SK-N-SH (cell line): ENCODE measurements around the gene HTR3A. TPM values are rescaled to one million over a fixed set of nuclear protein-coding genes. Genes with fewer than 3 reads are reported as not detected.

Source experiments
- CTCF ChIA-PET: fragments of 300-600, 350-600 bp; formaldehyde crosslinking; extraction: SDS; loops from one replicate; lab custom pipeline; 2021; lab: Yijun Ruan, JAX
- POLR2A ChIA-PET: fragments of 350-600 bp; sonication (Branson Sonifier 250); formaldehyde crosslinking; extraction: SDS; loops from one replicate; lab custom pipeline; 2020; ENCODE audit warnings: antibody characterized with exemption, inconsistent platforms; lab: Yijun Ruan, JAX
- DNase-seq: peaks from one replicate; pipeline ENCODE4 v3.0.0; 2012
- H2AFZ ChIP-seq: fragments of 200-600 bp; sonication (generic); 2 replicates; pipeline ENCODE4 v1.8.1; 2016; ENCODE audit warnings: antibody characterized with exemption, mild to moderate bottlenecking, low read depth
- H3F3A ChIP-seq: fragments of 200-600 bp; sonication (generic); replicated peaks from 2 replicates; pipeline ENCODE3; 2016; ENCODE audit warnings: antibody characterized with exemption, mild to moderate bottlenecking; ENCODE audit not compliant: insufficient read depth
- H3K27ac ChIP-seq, 2 experiments: fragments of 200-500 bp in 1 of 2; fragments of 200-600 bp in 1 of 2; sonication (Bioruptor generic) in 1 of 2; sonication (generic), shearing (Covaris generic) in 1 of 2; 2 replicates each; pipeline versions ENCODE4 v1.5.1 to v1.6.1; 2014 to 2016; ENCODE audit warnings: low read depth in 2 of 2, inconsistent platforms in 1 of 2, low read length in 1 of 2, mild to moderate bottlenecking in 1 of 2, mixed read lengths in 1 of 2
- H3K27me3 ChIP-seq: fragments of 200-600 bp; sonication (generic), shearing (Covaris generic); 2 replicates; pipeline ENCODE4 v1.6.1; 2016; ENCODE audit warnings: mixed run types; ENCODE audit not compliant: insufficient read depth
- H3K36me3 ChIP-seq, 2 experiments: fragments of 200-500 bp in 1 of 2; fragments of 200-600 bp in 1 of 2; sonication (Bioruptor generic) in 1 of 2; sonication (generic) in 1 of 2; replicated peaks in 1 of 2; 2 replicates each; pipeline versions ENCODE3 to v1.5.1; 2014 to 2016; ENCODE audit warnings: low read length in 1 of 2, mild to moderate bottlenecking in 1 of 2; ENCODE audit not compliant: insufficient read depth in 2 of 2, control insufficient read depth in 1 of 2
- H3K4me1 ChIP-seq, 2 experiments: fragments of 200-500 bp in 1 of 2; fragments of 200-600 bp in 1 of 2; sonication (Bioruptor generic) in 1 of 2; sonication (generic), shearing (Covaris generic) in 1 of 2; 2 replicates each; pipeline versions ENCODE4 v1.5.1 to v1.6.1; 2014 to 2016; ENCODE audit warnings: low read depth in 1 of 2, low read length in 1 of 2, mixed run types in 1 of 2; ENCODE audit not compliant: insufficient read depth in 2 of 2, control insufficient read depth in 1 of 2
- H3K4me2 ChIP-seq: fragments of 200-600 bp; sonication (generic), shearing (Covaris generic); 2 replicates; pipeline ENCODE4 v1.6.1; 2017; ENCODE audit warnings: mixed run types
- H3K4me3 ChIP-seq, 2 experiments: fragments of 200-500 bp in 1 of 2; fragments of 200-600 bp in 1 of 2; sonication (Bioruptor generic) in 1 of 2; sonication (generic), shearing (Covaris generic) in 1 of 2; 2 replicates each; pipeline versions ENCODE4 v1.5.1 to v1.8.1; 2014 to 2016; ENCODE audit warnings: low read depth in 2 of 2, inconsistent platforms in 1 of 2, low read length in 1 of 2, mild to moderate bottlenecking in 1 of 2, mixed read lengths in 1 of 2, moderate library complexity in 1 of 2
- H3K79me2 ChIP-seq: fragments of 200-600 bp; sonication (generic); 2 replicates; pipeline ENCODE4 v1.8.1; 2017; ENCODE audit warnings: mild to moderate bottlenecking; ENCODE audit not compliant: insufficient read depth
- H3K9ac ChIP-seq: fragments of 200-600 bp; sonication (generic); 2 replicates; pipeline ENCODE4 v1.6.1; 2017; ENCODE audit warnings: mixed run types
- H3K9me2 ChIP-seq: fragments of 200-600 bp; sonication (generic); 2 replicates; pipeline ENCODE4 v1.6.1; 2017; ENCODE audit warnings: mixed run types
- H3K9me3 ChIP-seq: fragments of 200-600 bp; sonication (generic); 2 replicates; pipeline ENCODE4 v1.6.1; 2017; ENCODE audit warnings: mixed run types, mild to moderate bottlenecking, moderate library complexity
- H4K20me1 ChIP-seq: fragments of 200-600 bp; sonication (generic); 2 replicates; pipeline ENCODE4 v1.6.1; 2017; ENCODE audit warnings: mild to moderate bottlenecking, mixed run types; ENCODE audit not compliant: insufficient read depth
- CHD2 ChIP-seq: fragments of 150-350 bp; IDR thresholded peaks from 2 replicates; pipeline ENCODE4 v1.6.1; 2018; ENCODE audit warnings: low read length; ENCODE audit not compliant: partially characterized antibody
- FOXM1 ChIP-seq: IDR thresholded peaks from 2 replicates; pipeline ENCODE4 v1.4.0; 2012; ENCODE audit warnings: low read depth, mild to moderate bottlenecking
- GATA2 ChIP-seq: sonication (generic); formaldehyde crosslinking; IDR thresholded peaks from 2 replicates; pipeline ENCODE4 v1.5.0; 2020; ENCODE audit warnings: mild to moderate bottlenecking, missing genetic modification reagents
- MXI1 ChIP-seq: IDR thresholded peaks from 2 replicates; pipeline ENCODE4 v1.6.1; 2012; ENCODE audit warnings: mild to moderate bottlenecking, low read depth, low read length, improper control_type of control experiment
- NFIC ChIP-seq: IDR thresholded peaks from 2 replicates; pipeline ENCODE4 v1.4.0; 2012; ENCODE audit warnings: borderline replicate concordance
- POLR2AphosphoS5 ChIP-seq: IDR thresholded peaks from 2 replicates; pipeline ENCODE4 v1.6.1; 2012; ENCODE audit warnings: low read depth, low read length
- RAD21 ChIP-seq: IDR thresholded peaks from 2 replicates; pipeline ENCODE4 v1.6.1; 2012; ENCODE audit warnings: mild to moderate bottlenecking, low read length
- RXRA ChIP-seq: IDR thresholded peaks from 2 replicates; pipeline ENCODE4 v1.4.0; 2012; ENCODE audit warnings: low read depth, mild to moderate bottlenecking, borderline replicate concordance
- TAF1 ChIP-seq: IDR thresholded peaks from 2 replicates; pipeline ENCODE4 v1.6.1; 2012; ENCODE audit warnings: low read depth, mild to moderate bottlenecking, low read length, moderate library complexity, borderline replicate concordance
- WGBS: methylation state at CpG from one replicate; pipeline ENCODE4 v1.1.6; 2017; ENCODE audit warnings: low lambda C conversion rate; 5-methylcytosine and 5-hydroxymethylcytosine counted together
- polyA plus RNA-seq, 3 experiments: library from polyadenylated mRNA; depleted of rRNA; stranded (reverse); fragments of >200 nt; gene quantifications; 2 replicates each; pipeline ENCODE4 v1.2.3, GENCODE V29; 2012
- TF ChIP-seq, protein P1 (sequence below): IDR thresholded peaks from 2 replicates; pipeline ENCODE4 v1.4.0; 2012; ENCODE audit warnings: low read depth, borderline replicate concordance
- TF ChIP-seq, protein P2 (sequence below): IDR thresholded peaks from 2 replicates; pipeline ENCODE4 v1.6.1; 2012; ENCODE audit warnings: mild to moderate bottlenecking, low read depth, low read length, moderate library complexity
- TF ChIP-seq, protein P3 (sequence below): fragments of 200-600 bp; sonication (generic); IDR thresholded peaks from 2 replicates; pipeline ENCODE4 v1.6.1; 2017; ENCODE audit warnings: antibody characterized with exemption, mild to moderate bottlenecking, moderate library complexity
- TF ChIP-seq, protein P4 (sequence below): IDR thresholded peaks from 2 replicates; pipeline ENCODE4; 2012

Gene HTR3A
- polyA plus RNA-seq, 1 of the 3 experiments (the other 2 are of a cell fraction) = not detected

DNA sequence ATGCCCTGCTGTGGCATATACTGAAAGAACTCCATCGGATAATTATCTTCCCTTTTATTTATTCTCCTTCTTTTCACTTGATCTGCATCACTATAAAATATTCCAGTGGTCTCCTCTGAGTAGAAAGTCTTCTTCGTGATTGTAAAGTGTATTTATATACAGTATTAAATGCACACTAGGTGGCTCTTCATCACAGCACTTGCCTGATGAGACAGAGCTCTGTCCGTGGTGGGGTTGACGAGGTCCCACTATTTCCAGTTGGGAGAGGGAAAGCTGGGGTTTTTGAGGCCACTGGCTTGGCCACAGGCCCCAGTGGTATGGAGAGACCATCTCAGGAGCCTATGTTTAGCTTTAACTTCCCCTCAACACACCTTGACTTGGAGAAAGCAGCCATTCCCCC is 53.0 kb downstream of the HTR3A start:
- DNase-seq = no peak
- H3F3A ChIP-seq = no peaks in the 10 kb centered on the region
- peaks cover 5% of the 10 kb centered on the region; the same call in 1 of the 2 replicates for H3K27me3 ChIP-seq
- no peaks in the 10 kb centered on the region for H3K9me2 ChIP-seq
- no peaks in the 10 kb centered on the region for H3K4me1 ChIP-seq
- H3K36me3 ChIP-seq = no peaks in the 10 kb centered on the region
- no peak overlapping the region for H3K4me3 ChIP-seq
- TF ChIP-seq, protein P1, sequence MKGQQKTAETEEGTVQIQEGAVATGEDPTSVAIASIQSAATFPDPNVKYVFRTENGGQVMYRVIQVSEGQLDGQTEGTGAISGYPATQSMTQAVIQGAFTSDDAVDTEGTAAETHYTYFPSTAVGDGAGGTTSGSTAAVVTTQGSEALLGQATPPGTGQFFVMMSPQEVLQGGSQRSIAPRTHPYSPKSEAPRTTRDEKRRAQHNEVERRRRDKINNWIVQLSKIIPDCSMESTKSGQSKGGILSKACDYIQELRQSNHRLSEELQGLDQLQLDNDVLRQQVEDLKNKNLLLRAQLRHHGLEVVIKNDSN = no peak
- TF ChIP-seq, protein P2, sequence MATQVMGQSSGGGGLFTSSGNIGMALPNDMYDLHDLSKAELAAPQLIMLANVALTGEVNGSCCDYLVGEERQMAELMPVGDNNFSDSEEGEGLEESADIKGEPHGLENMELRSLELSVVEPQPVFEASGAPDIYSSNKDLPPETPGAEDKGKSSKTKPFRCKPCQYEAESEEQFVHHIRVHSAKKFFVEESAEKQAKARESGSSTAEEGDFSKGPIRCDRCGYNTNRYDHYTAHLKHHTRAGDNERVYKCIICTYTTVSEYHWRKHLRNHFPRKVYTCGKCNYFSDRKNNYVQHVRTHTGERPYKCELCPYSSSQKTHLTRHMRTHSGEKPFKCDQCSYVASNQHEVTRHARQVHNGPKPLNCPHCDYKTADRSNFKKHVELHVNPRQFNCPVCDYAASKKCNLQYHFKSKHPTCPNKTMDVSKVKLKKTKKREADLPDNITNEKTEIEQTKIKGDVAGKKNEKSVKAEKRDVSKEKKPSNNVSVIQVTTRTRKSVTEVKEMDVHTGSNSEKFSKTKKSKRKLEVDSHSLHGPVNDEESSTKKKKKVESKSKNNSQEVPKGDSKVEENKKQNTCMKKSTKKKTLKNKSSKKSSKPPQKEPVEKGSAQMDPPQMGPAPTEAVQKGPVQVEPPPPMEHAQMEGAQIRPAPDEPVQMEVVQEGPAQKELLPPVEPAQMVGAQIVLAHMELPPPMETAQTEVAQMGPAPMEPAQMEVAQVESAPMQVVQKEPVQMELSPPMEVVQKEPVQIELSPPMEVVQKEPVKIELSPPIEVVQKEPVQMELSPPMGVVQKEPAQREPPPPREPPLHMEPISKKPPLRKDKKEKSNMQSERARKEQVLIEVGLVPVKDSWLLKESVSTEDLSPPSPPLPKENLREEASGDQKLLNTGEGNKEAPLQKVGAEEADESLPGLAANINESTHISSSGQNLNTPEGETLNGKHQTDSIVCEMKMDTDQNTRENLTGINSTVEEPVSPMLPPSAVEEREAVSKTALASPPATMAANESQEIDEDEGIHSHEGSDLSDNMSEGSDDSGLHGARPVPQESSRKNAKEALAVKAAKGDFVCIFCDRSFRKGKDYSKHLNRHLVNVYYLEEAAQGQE = peak; percentile 52; the same call in 1 of the 2 replicates
- TF ChIP-seq, protein P3, sequence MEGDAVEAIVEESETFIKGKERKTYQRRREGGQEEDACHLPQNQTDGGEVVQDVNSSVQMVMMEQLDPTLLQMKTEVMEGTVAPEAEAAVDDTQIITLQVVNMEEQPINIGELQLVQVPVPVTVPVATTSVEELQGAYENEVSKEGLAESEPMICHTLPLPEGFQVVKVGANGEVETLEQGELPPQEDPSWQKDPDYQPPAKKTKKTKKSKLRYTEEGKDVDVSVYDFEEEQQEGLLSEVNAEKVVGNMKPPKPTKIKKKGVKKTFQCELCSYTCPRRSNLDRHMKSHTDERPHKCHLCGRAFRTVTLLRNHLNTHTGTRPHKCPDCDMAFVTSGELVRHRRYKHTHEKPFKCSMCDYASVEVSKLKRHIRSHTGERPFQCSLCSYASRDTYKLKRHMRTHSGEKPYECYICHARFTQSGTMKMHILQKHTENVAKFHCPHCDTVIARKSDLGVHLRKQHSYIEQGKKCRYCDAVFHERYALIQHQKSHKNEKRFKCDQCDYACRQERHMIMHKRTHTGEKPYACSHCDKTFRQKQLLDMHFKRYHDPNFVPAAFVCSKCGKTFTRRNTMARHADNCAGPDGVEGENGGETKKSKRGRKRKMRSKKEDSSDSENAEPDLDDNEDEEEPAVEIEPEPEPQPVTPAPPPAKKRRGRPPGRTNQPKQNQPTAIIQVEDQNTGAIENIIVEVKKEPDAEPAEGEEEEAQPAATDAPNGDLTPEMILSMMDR = peak; percentile 10; the same call in 1 of the 2 replicates
- WGBS = 13% methylated on average over 4 of the region's 4 CpGs
- no peaks in the 10 kb centered on the region for H3K9me3 ChIP-seq
- H3K4me2 ChIP-seq = no peak overlapping the region
- no peak overlapping the region for H3K9ac ChIP-seq
- no peaks in the 10 kb centered on the region for H4K20me1 ChIP-seq
- POLR2A ChIA-PET = no interaction called here
- H3K79me2 ChIP-seq = no peaks in the 10 kb centered on the region
- CTCF ChIA-PET = interaction anchor here (0.9 to 21.6 kb wide), 12 partner anchors 9 to 241 kb away, joined by 3 to 445 read pairs (median 3); no protein-coding TSS in a partner anchor
- H2AFZ ChIP-seq = no peak overlapping the region
- no peak overlapping the region for H3K27ac ChIP-seq

DNA sequence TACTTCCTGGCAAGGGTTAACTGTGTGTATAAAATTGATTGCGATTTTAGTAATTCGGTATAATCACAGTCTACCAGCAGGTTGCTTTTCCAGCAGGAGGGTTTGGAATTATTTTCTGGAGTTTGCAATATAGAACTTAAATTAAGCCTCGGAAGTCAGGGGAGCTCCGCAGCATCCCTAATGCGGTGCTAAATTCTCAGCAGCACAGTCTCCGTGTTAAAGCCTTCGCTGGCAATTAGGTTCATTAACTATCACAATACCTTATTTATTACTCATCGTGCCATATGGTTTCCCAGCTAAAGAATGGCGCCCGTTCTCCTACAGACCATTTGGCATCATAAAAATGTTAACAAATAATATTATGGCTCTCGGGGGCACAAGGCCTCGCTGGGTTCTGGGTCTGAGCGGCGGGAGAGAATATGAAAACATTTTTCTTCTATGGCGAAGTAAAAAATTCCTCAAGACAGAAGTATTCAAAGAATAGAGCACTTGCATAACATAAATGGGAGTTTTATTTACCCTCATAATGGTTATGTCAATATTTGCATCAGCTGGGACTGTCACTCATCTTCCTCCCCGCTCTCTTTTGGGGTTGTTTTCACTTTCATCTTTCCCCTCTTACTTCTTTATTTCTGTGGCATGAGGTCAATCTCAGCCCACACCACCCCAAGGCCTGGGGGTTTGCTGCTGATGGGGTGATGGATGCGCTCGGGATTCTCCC is 56.5 kb downstream of the HTR3A start:
- Histone ChIP-seq H3K27me3 (peaks cover 12% of the 10 kb centered on the region; the same call in 1 of the 2 replicates), H3K9me3 (no peaks in the 10 kb centered on the region), H3K36me3 (no peaks in the 10 kb centered on the region), H3K79me2 (no peaks in the 10 kb centered on the region), H3K4me2 (no peak overlapping the region), H3F3A (no peaks in the 10 kb centered on the region), H4K20me1 (no peaks in the 10 kb centered on the region), H3K9ac (no peak overlapping the region), H3K4me1 (peaks cover 1 to 3% of the 10 kb centered on the region in 2 experiments; a peak in 2 of 4 replicates), H3K27ac (no peak overlapping the region), H3K4me3 (no peak overlapping the region), H3K9me2 (no peaks in the 10 kb centered on the region), H2AFZ (no peak overlapping the region)
- ChIA-PET CTCF (interaction anchor here (1.2 to 21.6 kb wide), 5 partner anchors 37 to 231 kb away, joined by 4 to 445 read pairs (median 17); no protein-coding TSS in a partner anchor), POLR2A (no interaction called here)
- no peak for DNase-seq
- WGBS = 62% methylated on average over 18 of the region's 18 CpGs
- TF ChIP-seq CHD2 (no peak), TAF1 (no peak), RXRA (no peak), NFIC (no peak), MXI1 (no peak), GATA2 (CRISPR knock-in tag) (no peak), RAD21 (no peak), FOXM1 (no peak), POLR2AphosphoS5 (no peak)
- TF ChIP-seq, protein P2 = no peak
- TF ChIP-seq, protein P4, sequence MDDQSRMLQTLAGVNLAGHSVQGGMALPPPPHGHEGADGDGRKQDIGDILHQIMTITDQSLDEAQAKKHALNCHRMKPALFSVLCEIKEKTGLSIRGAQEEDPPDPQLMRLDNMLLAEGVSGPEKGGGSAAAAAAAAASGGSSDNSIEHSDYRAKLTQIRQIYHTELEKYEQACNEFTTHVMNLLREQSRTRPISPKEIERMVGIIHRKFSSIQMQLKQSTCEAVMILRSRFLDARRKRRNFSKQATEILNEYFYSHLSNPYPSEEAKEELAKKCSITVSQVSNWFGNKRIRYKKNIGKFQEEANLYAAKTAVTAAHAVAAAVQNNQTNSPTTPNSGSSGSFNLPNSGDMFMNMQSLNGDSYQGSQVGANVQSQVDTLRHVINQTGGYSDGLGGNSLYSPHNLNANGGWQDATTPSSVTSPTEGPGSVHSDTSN = no peak
